ENCODE measurements around the gene UGT2A3. TPM values are rescaled to one million over a fixed set of nuclear protein-coding genes. Genes with fewer than 3 reads are reported as not detected.

The UGT2A3 gene
- total and polyA plus RNA-seq, 2 of the 8 experiments (the other 6 are each of a cell fraction or from before 2014, with no cell fraction given): not detected

GRCh38 chr4:68905939-68906779 lies 45.4 kb downstream of the UGT2A3 start (continued):
- TF ChIP-seq HDAC2 (IDR thresholded peaks at IDR 0.05; ENCODE audit: borderline replicate concordance in 1 of 2, low read depth in 2 of 2, low read length in 2 of 2) (no peak), CBX8 (IDR thresholded peaks at IDR 0.05; ENCODE audit: borderline replicate concordance, low read depth, low read length) (no peak), MAFK (IDR thresholded peaks at IDR 0.05; ENCODE audit: low read depth, low read length) (peak; percentile 63), SP2 (IDR thresholded peaks at IDR 0.05; ENCODE audit: low read length) (no peak), SRF (IDR thresholded peaks at IDR 0.05; ENCODE audit: low read depth, low read length) (peak; percentile 40; the same call in 1 of the 2 replicates), KDM5A (IDR thresholded peaks at IDR 0.05; ENCODE audit: low read length) (no peak), EGR1 (IDR thresholded peaks at IDR 0.05; ENCODE audit: borderline replicate concordance, low read depth, low read length) (peak; percentile 28; the same call in 1 of the 2 replicates), SIX5 (IDR thresholded peaks at IDR 0.05; ENCODE audit: low read depth, low read length) (no peak), NANOG (IDR thresholded peaks at IDR 0.05; ENCODE audit: insufficient read depth, low read depth, low read length, poor library complexity, severe bottlenecking) (no peak)
- TF ChIP-seq, protein P1, sequence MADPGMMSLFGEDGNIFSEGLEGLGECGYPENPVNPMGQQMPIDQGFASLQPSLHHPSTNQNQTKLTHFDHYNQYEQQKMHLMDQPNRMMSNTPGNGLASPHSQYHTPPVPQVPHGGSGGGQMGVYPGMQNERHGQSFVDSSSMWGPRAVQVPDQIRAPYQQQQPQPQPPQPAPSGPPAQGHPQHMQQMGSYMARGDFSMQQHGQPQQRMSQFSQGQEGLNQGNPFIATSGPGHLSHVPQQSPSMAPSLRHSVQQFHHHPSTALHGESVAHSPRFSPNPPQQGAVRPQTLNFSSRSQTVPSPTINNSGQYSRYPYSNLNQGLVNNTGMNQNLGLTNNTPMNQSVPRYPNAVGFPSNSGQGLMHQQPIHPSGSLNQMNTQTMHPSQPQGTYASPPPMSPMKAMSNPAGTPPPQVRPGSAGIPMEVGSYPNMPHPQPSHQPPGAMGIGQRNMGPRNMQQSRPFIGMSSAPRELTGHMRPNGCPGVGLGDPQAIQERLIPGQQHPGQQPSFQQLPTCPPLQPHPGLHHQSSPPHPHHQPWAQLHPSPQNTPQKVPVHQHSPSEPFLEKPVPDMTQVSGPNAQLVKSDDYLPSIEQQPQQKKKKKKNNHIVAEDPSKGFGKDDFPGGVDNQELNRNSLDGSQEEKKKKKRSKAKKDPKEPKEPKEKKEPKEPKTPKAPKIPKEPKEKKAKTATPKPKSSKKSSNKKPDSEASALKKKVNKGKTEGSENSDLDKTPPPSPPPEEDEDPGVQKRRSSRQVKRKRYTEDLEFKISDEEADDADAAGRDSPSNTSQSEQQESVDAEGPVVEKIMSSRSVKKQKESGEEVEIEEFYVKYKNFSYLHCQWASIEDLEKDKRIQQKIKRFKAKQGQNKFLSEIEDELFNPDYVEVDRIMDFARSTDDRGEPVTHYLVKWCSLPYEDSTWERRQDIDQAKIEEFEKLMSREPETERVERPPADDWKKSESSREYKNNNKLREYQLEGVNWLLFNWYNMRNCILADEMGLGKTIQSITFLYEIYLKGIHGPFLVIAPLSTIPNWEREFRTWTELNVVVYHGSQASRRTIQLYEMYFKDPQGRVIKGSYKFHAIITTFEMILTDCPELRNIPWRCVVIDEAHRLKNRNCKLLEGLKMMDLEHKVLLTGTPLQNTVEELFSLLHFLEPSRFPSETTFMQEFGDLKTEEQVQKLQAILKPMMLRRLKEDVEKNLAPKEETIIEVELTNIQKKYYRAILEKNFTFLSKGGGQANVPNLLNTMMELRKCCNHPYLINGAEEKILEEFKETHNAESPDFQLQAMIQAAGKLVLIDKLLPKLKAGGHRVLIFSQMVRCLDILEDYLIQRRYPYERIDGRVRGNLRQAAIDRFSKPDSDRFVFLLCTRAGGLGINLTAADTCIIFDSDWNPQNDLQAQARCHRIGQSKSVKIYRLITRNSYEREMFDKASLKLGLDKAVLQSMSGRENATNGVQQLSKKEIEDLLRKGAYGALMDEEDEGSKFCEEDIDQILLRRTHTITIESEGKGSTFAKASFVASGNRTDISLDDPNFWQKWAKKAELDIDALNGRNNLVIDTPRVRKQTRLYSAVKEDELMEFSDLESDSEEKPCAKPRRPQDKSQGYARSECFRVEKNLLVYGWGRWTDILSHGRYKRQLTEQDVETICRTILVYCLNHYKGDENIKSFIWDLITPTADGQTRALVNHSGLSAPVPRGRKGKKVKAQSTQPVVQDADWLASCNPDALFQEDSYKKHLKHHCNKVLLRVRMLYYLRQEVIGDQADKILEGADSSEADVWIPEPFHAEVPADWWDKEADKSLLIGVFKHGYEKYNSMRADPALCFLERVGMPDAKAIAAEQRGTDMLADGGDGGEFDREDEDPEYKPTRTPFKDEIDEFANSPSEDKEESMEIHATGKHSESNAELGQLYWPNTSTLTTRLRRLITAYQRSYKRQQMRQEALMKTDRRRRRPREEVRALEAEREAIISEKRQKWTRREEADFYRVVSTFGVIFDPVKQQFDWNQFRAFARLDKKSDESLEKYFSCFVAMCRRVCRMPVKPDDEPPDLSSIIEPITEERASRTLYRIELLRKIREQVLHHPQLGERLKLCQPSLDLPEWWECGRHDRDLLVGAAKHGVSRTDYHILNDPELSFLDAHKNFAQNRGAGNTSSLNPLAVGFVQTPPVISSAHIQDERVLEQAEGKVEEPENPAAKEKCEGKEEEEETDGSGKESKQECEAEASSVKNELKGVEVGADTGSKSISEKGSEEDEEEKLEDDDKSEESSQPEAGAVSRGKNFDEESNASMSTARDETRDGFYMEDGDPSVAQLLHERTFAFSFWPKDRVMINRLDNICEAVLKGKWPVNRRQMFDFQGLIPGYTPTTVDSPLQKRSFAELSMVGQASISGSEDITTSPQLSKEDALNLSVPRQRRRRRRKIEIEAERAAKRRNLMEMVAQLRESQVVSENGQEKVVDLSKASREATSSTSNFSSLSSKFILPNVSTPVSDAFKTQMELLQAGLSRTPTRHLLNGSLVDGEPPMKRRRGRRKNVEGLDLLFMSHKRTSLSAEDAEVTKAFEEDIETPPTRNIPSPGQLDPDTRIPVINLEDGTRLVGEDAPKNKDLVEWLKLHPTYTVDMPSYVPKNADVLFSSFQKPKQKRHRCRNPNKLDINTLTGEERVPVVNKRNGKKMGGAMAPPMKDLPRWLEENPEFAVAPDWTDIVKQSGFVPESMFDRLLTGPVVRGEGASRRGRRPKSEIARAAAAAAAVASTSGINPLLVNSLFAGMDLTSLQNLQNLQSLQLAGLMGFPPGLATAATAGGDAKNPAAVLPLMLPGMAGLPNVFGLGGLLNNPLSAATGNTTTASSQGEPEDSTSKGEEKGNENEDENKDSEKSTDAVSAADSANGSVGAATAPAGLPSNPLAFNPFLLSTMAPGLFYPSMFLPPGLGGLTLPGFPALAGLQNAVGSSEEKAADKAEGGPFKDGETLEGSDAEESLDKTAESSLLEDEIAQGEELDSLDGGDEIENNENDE (IDR thresholded peaks at IDR 0.05; ENCODE audit: insufficient replicate concordance, low read length): peak; percentile 19
